MCF 10A (cell line): ENCODE results near the gene RAD51B. TPM values are rescaled to one million over a fixed set of nuclear protein-coding genes. Genes with fewer than 3 reads are reported as not detected.

Experiments
- BruUV-seq: library from RNA; stranded (reverse); fragments of 400-500 nt; replicated peaks from 2 replicates; lab custom pipeline; 2021; lab: Mats Ljungman, UMichigan
- CTCF ChIA-PET: fragments of 300-600 bp; sonication (Branson Sonifier 250); formaldehyde crosslinking; extraction: SDS; loops from one replicate; lab custom pipeline; 2021; ENCODE audit warnings: antibody characterized with exemption, inconsistent platforms; lab: Yijun Ruan, JAX
- POLR2A ChIA-PET: fragments of 300-600, 350-650 bp; sonication (Branson Sonifier 250); formaldehyde crosslinking; extraction: SDS; loops from one replicate; lab custom pipeline; 2020; ENCODE audit warnings: antibody characterized with exemption, inconsistent platforms; lab: Yijun Ruan, JAX
- DNase-seq: peaks from one replicate; pipeline ENCODE4 v3.0.0-alpha.2; 2018; ENCODE audit not compliant: unreplicated experiment
- H3K27ac Mint-ChIP-seq: one replicate; pipeline ENCODE4 v1.8.0; 2022; ENCODE audit warnings: mild to moderate bottlenecking, low read depth, mixed read lengths; ENCODE audit not compliant: unreplicated experiment
- H3K27me3 Mint-ChIP-seq: one replicate; pipeline ENCODE4 v1.8.0; 2022; ENCODE audit warnings: mixed read lengths; ENCODE audit not compliant: insufficient read depth, unreplicated experiment
- H3K36me3 Mint-ChIP-seq: one replicate; pipeline ENCODE4 v1.8.0; 2022; ENCODE audit warnings: mild to moderate bottlenecking, moderate library complexity, mixed read lengths; ENCODE audit not compliant: insufficient read depth, unreplicated experiment
- H3K4me1 Mint-ChIP-seq: one replicate; pipeline ENCODE4 v1.8.0; 2022; ENCODE audit warnings: mixed read lengths; ENCODE audit not compliant: insufficient read depth, unreplicated experiment
- H3K4me3 Mint-ChIP-seq: one replicate; pipeline ENCODE4 v1.8.0; 2022; ENCODE audit warnings: mild to moderate bottlenecking, moderate library complexity, mixed read lengths; ENCODE audit not compliant: unreplicated experiment
- H3K9me3 Mint-ChIP-seq: one replicate; pipeline ENCODE4 v1.8.0; 2022; ENCODE audit warnings: mixed read lengths; ENCODE audit not compliant: unreplicated experiment
- CTCF ChIP-seq: fragments of 200-600 bp; IDR thresholded peaks from one replicate; pipeline ENCODE4 v1.8.0; 2022; ENCODE audit warnings: antibody characterized with exemption, mild to moderate bottlenecking; ENCODE audit not compliant: unreplicated experiment
- intact Hi-C: fragments of 100-400 bp; cut with micrococcal nuclease; formaldehyde crosslinking; loops from 2 replicates; pipeline ENCODE4 v1.14.1; 2022
- total RNA-seq: library from RNA; stranded (reverse); gene quantifications from 2 replicates; pipeline ENCODE4 v1.2.3, GENCODE V29; 2022

The RAD51B gene
- total RNA-seq, 1 experiment from 2014 or later: 14.6 TPM

GRCh38 chr14:68747393-68747792, 927.8 kb downstream of the RAD51B start:
- no peaks in the 10 kb centered on the region for H3K9me3 Mint-ChIP-seq
- TF ChIP-seq CTCF: no peak
- intact Hi-C loops: no loop called here
- ChIA-PET CTCF (no interaction called here), POLR2A (no interaction called here)
- no peak for DNase-seq
- BruUV-seq: no TSS peak
- H3K4me1 Mint-ChIP-seq: no peaks in the 10 kb centered on the region
- no peaks in the 10 kb centered on the region for H3K36me3 Mint-ChIP-seq
- H3K27me3 Mint-ChIP-seq: no peaks in the 10 kb centered on the region
- no peak overlapping the region for H3K4me3 Mint-ChIP-seq
- H3K27ac Mint-ChIP-seq: no peak overlapping the region

GRCh38 chr14:68748260-68748659, 928.7 kb downstream of the RAD51B start:
- Mint-ChIP-seq H3K36me3 (no peaks in the 10 kb centered on the region), H3K9me3 (no peaks in the 10 kb centered on the region), H3K4me3 (no peak overlapping the region), H3K27ac (no peak overlapping the region), H3K4me1 (no peaks in the 10 kb centered on the region), H3K27me3 (no peaks in the 10 kb centered on the region)
- ChIA-PET POLR2A (no interaction called here), CTCF (no interaction called here)
- no peak for DNase-seq
- intact Hi-C loops: no loop called here
- no peak for TF ChIP-seq CTCF
- BruUV-seq: no TSS peak

DNA sequence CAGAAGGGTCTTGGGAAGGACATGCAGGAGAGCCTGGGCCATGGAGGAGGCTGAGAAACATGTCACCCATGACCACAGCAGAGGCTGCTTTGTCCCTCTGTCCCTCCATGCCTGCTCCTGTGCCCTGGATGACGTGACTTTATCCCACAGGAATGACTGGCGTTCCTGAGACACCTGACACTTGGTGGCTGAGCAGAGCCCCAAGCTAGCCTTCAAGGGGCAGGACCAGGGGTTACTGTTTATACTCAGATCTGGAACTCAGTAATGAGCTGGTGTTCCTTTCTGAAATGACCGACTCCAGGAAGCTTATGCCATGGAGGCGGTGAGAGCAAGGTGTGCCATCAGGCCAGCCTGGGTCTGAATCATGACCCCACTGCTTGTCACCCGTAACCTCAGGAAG, 929.1 kb downstream of the RAD51B start:
- ChIA-PET POLR2A (no interaction called here), CTCF (no interaction called here)
- Mint-ChIP-seq H3K36me3 (no peaks in the 10 kb centered on the region), H3K27ac (no peak overlapping the region), H3K27me3 (no peaks in the 10 kb centered on the region), H3K4me3 (no peak overlapping the region), H3K4me1 (no peaks in the 10 kb centered on the region), H3K9me3 (no peaks in the 10 kb centered on the region)
- BruUV-seq: no TSS peak
- DNase-seq: no peak
- intact Hi-C loops: no loop called here
- TF ChIP-seq CTCF: no peak

- H3K9me3 Mint-ChIP-seq: no peaks in the 10 kb centered on the region
- intact Hi-C loops: no loop called here
- no peaks in the 10 kb centered on the region for H3K36me3 Mint-ChIP-seq
- no peak overlapping the region for H3K27ac Mint-ChIP-seq
- TF ChIP-seq CTCF: no peak
- no peaks in the 10 kb centered on the region for H3K27me3 Mint-ChIP-seq
- CTCF ChIA-PET: interaction anchor here (0.6 kb wide), 1 partner anchor 38 kb away, joined by 4 read pairs; no protein-coding TSS in a partner anchor
- no peak overlapping the region for H3K4me3 Mint-ChIP-seq
- H3K4me1 Mint-ChIP-seq: no peaks in the 10 kb centered on the region
- DNase-seq: no peak
- no TSS peak for BruUV-seq
- POLR2A ChIA-PET: interaction anchor here (0.7 to 0.9 kb wide), 2 partner anchors 11 to 25 kb away, joined by 3 read pairs; no protein-coding TSS in a partner anchor
Measured at GRCh38 chr14:68749487-68750475, 930.2 kb downstream of the RAD51B start.
